ENCODE data around the gene CYP26C1.

The CYP26C1 gene

DNA sequence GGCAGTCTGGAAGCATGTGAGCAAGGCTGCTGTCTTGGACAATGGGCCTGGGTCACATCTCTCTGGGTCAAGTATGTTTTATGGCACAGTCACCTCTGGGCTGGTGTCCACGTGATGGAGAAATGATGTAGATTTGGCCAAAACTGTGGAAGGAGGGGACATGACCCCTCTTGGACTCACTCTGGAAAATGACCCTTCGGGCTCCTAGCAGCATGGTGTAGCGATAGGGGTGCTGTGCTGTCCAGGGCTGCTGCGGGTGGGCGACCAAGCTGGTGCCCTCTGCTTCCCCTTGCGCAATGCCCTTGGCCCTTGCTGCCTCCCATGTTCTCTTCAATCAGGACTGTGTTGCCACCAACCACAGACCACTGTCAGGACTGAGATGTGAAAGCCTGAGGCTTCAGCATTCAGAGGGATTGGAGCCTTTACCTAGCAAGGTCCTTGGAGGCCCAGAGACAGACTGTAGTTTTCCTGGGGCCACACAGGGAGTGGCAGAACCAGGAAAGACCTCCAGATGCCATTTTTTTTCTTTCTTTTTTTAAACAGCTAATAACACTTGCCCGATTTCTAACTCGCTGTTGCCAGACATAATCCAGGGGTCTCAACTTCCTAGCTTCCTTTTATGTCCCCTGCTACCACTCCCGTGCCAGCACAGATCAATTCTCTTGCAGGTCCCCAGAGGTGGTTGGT, 19.2 kb downstream of the CYP26C1 start:
- Histone ChIP-seq H3K9ac (no peak overlapping the region), H3K27me3 (peaks cover 9 to 18% (median 12%) of the 10 kb centered on the region in 11 experiments), H4K20me1 (peaks cover 0 to 3% (median 0%) of the 10 kb centered on the region in 11 experiments; a peak in 1 of 22 replicates), H3K9me3 (replicated peaks in 1 of 11) (peaks cover 0 to 3% (median 0%) of the 10 kb centered on the region in 11 experiments; a peak in 3 of 22 replicates), H3K4me2 (peak overlapping the region in 2 of 11 experiments; percentile 3 to 29; a peak in 1 of 22 replicates), H3K4me1 (peaks cover 0 to 6% (median 0%) of the 10 kb centered on the region in 10 experiments; a peak in 5 of 20 replicates), H3K36me3 (no peaks in the 10 kb centered on the region), H3K27ac (no peak overlapping the region), H3K4me3 (no peak overlapping the region)
- TF ChIP-seq Cebpa-rat (IDR thresholded peaks at IDR 0.05): peak in 2 of 11 experiments; percentile 14 to 30; a peak in 3 of 22 replicates

DNA sequence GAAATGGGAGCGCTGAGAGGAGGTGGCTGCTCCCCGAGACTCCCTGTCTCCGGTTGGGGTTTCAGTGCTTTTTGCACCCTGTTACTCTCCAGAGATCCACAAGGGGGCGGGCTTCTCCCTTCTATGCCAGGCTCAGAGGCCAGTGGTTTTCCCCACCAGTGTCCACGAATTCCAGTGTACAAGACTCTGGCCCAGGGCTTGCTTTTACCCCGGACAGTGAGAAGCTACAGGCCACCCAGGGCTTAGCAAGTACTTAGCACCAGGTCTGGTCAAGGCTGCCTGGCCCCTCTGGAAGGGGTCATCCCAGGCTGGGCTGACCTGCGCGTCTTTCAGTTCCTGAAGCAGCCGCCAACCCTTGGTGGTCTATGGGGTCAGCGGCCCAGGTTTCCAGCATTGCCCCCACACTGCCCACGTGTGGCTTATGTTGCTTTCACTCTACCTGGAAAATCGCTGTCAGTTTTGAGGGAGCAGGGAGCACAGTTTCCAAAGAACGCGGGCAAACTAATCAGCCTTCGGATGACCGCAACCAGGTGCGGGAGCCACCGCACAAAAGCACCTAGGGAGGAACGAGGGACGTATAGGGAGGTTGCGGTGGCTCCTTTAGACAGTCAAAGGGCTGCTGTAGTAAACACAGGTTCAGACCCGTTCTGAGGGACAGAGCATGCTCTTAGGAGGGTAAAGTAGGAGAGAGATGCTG, 19.9 kb downstream of the CYP26C1 start:
- no peaks in the 10 kb centered on the region for H4K20me1 ChIP-seq
- H3K27me3 ChIP-seq: peaks cover 2 to 11% (median 5%) of the 10 kb centered on the region in 11 experiments; a peak in 18 of 22 replicates
- H3K4me3 ChIP-seq: no peak overlapping the region
- TF ChIP-seq Cebpa-rat (IDR thresholded peaks at IDR 0.05): no peak
- H3K4me2 ChIP-seq: 0 out of 22 replicates have a peak overlapping the region, but pooled peaks of 1 of the 11 experiments have one; percentile 3
- H3K4me1 ChIP-seq: peaks cover 0 to 6% (median 5%) of the 10 kb centered on the region in 10 experiments; a peak in 11 of 20 replicates
- no peaks in the 10 kb centered on the region for H3K9me3 ChIP-seq (replicated peaks in 1 of 11)
- no peaks in the 10 kb centered on the region for H3K36me3 ChIP-seq
- no peak overlapping the region for H3K27ac ChIP-seq
- no peak overlapping the region for H3K9ac ChIP-seq

- Histone ChIP-seq H3K9me3 (replicated peaks in 1 of 11) (no peaks in the 10 kb centered on the region), H3K27ac (no peak overlapping the region), H3K4me1 (peaks cover 0 to 12% (median 6%) of the 10 kb centered on the region in 10 experiments; a peak in 11 of 20 replicates), H3K27me3 (peaks cover 0 to 6% (median 0%) of the 10 kb centered on the region in 11 experiments; a peak in 2 of 22 replicates), H3K36me3 (no peaks in the 10 kb centered on the region), H4K20me1 (no peaks in the 10 kb centered on the region), H3K4me2 (no peak overlapping the region), H3K4me3 (no peak overlapping the region), H3K9ac (no peak overlapping the region)
- TF ChIP-seq Cebpa-rat (IDR thresholded peaks at IDR 0.05): no peak
Measured at GRCh38 chr10:93081318-93081717, 20.7 kb downstream of the CYP26C1 start.

- H3K36me3 ChIP-seq: no peaks in the 10 kb centered on the region
- no peak for TF ChIP-seq Cebpa-rat (IDR thresholded peaks at IDR 0.05)
- no peaks in the 10 kb centered on the region for H4K20me1 ChIP-seq
- peaks cover 0 to 3% (median 0%) of the 10 kb centered on the region in 11 experiments; a peak in 1 of 22 replicates for H3K27me3 ChIP-seq
- no peak overlapping the region for H3K4me2 ChIP-seq
- no peaks in the 10 kb centered on the region for H3K9me3 ChIP-seq (replicated peaks in 1 of 11)
- no peak overlapping the region for H3K9ac ChIP-seq
- H3K4me1 ChIP-seq: peaks cover 0 to 12% (median 6%) of the 10 kb centered on the region in 10 experiments; a peak in 11 of 20 replicates
- H3K4me3 ChIP-seq: no peak overlapping the region
- no peak overlapping the region for H3K27ac ChIP-seq
Measured at GRCh38 chr10:93081834-93082233, 21.2 kb downstream of the CYP26C1 start.

DNA sequence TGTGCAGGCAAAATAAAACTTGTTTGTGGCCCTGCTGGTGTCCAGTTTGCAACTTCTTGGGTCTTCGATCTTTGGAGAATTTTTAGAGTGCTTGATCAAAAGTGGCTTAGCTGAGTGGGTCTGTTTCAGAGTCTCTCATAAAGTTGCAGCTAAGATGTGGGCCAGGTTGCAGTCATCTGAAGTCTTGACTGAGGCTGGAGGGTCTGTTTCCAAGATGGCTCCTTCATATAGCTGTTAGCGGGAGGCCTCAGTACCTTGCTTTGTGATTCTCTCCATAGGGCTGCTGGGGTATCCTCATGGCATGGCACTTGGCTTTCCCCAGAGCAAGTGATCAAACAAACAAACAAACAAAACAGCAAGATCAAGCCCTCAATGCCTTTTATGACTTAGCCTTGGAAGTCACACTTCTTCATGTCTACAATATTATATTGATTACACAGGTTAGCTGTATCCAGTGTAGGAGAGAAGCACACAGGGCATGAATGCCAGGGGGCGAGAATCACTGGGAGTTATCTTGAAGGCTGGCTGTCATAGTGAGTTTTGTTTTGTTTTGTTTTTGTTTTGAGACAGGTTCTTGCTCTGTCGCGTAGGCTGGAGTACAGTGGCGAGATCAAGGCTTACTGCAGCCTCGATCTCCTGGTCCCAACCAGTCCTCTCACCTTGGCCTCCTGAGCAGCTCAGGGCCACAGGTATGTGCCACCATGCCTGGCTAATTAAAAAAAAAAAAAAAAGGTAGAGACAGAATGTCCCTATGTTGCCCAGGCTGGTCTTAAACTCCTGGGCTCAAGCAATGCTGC, 23.3 kb downstream of the CYP26C1 start:
- Histone ChIP-seq H3K9me3 (replicated peaks in 1 of 11) (no peaks in the 10 kb centered on the region), H3K27ac (no peak overlapping the region), H3K27me3 (no peaks in the 10 kb centered on the region), H3K4me3 (no peak overlapping the region), H3K4me2 (no peak overlapping the region), H3K9ac (no peak overlapping the region), H3K4me1 (peaks cover 0 to 15% (median 6%) of the 10 kb centered on the region in 10 experiments; a peak in 11 of 20 replicates), H3K36me3 (no peaks in the 10 kb centered on the region), H4K20me1 (no peaks in the 10 kb centered on the region)
- TF ChIP-seq Cebpa-rat (IDR thresholded peaks at IDR 0.05): no peak

DNA sequence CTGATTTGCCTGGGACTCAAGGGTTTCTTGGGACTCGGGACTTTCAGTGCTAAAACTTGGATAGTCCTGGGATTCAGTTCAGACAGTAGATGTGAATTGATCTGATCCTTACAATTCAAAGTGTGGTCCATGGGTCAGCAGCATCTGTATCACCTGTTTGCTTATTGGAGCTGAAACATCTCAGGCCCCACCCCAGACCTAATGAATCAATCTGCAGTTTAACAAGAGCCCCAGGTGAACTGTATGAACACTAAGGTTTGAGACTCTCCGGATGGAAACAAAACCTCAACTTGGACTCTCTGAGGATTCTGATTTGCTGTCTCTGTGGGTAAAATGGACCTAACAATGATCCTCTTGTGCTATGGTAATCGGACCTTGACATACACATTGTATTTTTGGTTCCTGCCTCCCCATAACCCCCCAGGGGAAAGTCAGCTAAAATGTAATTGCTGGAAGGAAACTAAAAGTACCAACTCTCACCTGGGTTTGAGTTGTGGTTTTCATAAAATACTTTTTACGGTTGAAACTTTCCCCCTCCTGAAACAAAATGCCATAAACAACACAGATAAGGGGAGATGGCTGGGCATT, 24.8 kb downstream of the CYP26C1 start:
- Histone ChIP-seq H3K27me3 (no peaks in the 10 kb centered on the region), H3K27ac (no peak overlapping the region), H3K36me3 (no peaks in the 10 kb centered on the region), H3K9me3 (replicated peaks in 1 of 11) (no peaks in the 10 kb centered on the region), H3K4me1 (peaks cover 0 to 15% (median 3%) of the 10 kb centered on the region in 10 experiments; a peak in 9 of 20 replicates), H3K4me2 (peak overlapping the region in 7 of 11 experiments; percentile 2 to 57 (median 27); a peak in 9 of 22 replicates), H3K4me3 (no peak overlapping the region), H4K20me1 (no peaks in the 10 kb centered on the region), H3K9ac (no peak overlapping the region)
- no peak for TF ChIP-seq Cebpa-rat (IDR thresholded peaks at IDR 0.05)

DNA sequence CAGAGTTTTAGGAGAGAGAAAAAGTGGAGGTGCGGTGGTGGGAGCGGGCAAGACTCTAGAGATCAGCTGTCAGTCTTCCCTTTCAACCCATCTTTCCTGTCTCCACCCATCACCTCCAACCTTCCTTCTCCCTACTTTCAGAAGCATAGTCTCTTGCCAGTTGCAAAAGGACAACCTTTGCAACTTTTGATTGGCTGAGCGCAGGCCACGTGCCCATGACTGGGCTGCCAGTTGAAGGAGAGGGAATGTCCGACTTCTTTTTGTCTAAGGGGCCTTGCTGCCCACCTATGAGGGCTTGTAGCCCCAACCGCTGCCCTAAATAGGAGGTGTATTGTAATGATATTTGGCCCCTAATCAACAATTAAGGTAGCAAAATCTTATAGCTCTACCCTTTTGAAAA, 25.7 kb downstream of the CYP26C1 start:
- Histone ChIP-seq H3K36me3 (no peaks in the 10 kb centered on the region), H3K27ac (no peak overlapping the region), H3K4me2 (no peak overlapping the region), H3K9me3 (replicated peaks in 1 of 11) (no peaks in the 10 kb centered on the region), H3K27me3 (no peaks in the 10 kb centered on the region), H3K4me3 (no peak overlapping the region), H3K4me1 (peaks cover 0 to 15% (median 3%) of the 10 kb centered on the region in 10 experiments; a peak in 9 of 20 replicates), H3K9ac (no peak overlapping the region), H4K20me1 (no peaks in the 10 kb centered on the region)
- TF ChIP-seq Cebpa-rat (IDR thresholded peaks at IDR 0.05): no peak

DNA sequence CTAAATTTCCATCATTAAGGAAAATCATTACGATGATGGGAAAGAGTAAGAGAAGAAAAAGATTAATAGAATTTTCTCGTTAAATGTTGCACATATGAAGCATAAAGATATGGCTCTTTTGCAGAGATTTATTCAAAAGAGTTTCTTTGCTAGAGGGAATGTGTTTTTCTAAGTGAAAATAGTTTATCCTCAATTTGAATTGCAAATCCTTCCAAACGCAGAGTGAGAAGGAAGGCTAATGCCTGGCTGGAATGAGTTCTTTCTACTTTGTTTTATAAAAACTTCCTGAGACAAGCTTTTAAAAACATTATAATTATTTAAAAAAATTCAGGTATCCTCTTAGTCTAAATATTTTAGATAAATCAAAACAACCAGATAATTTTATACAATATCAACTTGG, 27.2 kb downstream of the CYP26C1 start:
- no peaks in the 10 kb centered on the region for H3K36me3 ChIP-seq
- no peak overlapping the region for H3K4me3 ChIP-seq
- TF ChIP-seq Cebpa-rat (IDR thresholded peaks at IDR 0.05): no peak
- no peaks in the 10 kb centered on the region for H3K9me3 ChIP-seq (replicated peaks in 1 of 11)
- no peak overlapping the region for H3K27ac ChIP-seq
- no peaks in the 10 kb centered on the region for H3K27me3 ChIP-seq
- H3K9ac ChIP-seq: no peak overlapping the region
- no peaks in the 10 kb centered on the region for H4K20me1 ChIP-seq
- H3K4me1 ChIP-seq: peaks cover 0 to 15% (median 3%) of the 10 kb centered on the region in 10 experiments; a peak in 9 of 20 replicates
- H3K4me2 ChIP-seq: no peak overlapping the region
